ENCODE results near the gene TEX13D. TPM values are rescaled to one million over a fixed set of nuclear protein-coding genes. Genes with fewer than 3 reads are reported as not detected.

The TEX13D gene
- total and polyA plus RNA-seq, 2 experiments from 2014 or later, result not detected

DNA sequence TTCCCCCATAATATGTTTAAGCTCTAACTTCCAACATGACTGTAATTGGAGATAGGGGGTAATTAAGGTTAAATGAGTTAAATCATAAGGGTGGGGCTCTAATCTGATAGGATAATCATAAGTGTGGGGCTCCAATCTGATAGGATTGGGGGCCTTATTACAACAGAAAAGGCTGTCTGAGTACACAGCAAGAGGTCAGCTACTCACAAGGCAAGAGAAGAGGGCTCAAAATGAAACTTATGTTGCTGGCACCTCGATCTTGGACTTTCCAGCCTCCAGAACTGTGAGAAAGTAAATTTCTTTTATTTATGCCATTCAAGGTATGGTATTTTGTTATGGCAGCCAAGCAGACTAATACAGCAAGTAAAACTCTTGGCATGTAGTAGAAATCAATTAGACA is 30.3 kb downstream of the TEX13D start:
- H4K20me1 ChIP-seq (replicated peaks; ENCODE audit: insufficient read depth), result no peaks in the 10 kb centered on the region
- no peaks in the 10 kb centered on the region for H3K4me1 Mint-ChIP-seq

DNA sequence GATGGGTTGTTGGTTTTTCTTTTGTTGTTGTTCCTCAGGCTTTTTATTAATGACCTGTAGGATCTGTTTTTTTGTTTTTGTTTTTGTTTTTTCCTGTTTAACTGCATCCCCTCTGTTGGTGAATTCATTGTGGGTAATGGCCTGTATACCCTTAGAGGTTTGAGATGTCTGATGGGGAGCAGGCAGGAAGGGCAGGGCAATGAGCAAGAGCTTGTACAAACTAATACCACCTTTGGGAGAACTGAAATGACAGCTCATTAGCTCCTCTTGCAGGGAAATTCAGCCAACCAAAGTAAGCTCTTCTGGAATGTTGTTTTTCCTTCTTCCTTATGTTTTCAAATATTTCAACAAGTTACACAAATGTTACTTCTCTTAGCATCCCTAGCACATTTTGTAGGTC is 37.3 kb downstream of the TEX13D start:
- Histone ChIP-seq H3K27me3 (ENCODE audit: insufficient read depth) (no peaks in the 10 kb centered on the region), H2AFZ (no peak overlapping the region), H3K4me1 (ENCODE audit: insufficient read depth) (no peaks in the 10 kb centered on the region), H3F3A (replicated peaks; ENCODE audit: low read depth) (no peaks in the 10 kb centered on the region), H3K4me3 (no peak overlapping the region), H3K27ac (ENCODE audit: low read depth) (no peak overlapping the region), H4K20me1 (replicated peaks; ENCODE audit: insufficient read depth) (no peaks in the 10 kb centered on the region), H3K9me2 (ENCODE audit: insufficient read depth) (no peaks in the 10 kb centered on the region), H3K79me2 (replicated peaks; ENCODE audit: insufficient read depth) (no peaks in the 10 kb centered on the region), H3K36me3 (ENCODE audit: insufficient read depth) (no peaks in the 10 kb centered on the region), H3K4me2 (no peak overlapping the region)
- no peak for TF ChIP-seq CREB1 (CRISPR knock-in tag; IDR thresholded peaks at IDR 0.05; ENCODE audit: low read depth)
- TF ChIP-seq, protein P1, sequence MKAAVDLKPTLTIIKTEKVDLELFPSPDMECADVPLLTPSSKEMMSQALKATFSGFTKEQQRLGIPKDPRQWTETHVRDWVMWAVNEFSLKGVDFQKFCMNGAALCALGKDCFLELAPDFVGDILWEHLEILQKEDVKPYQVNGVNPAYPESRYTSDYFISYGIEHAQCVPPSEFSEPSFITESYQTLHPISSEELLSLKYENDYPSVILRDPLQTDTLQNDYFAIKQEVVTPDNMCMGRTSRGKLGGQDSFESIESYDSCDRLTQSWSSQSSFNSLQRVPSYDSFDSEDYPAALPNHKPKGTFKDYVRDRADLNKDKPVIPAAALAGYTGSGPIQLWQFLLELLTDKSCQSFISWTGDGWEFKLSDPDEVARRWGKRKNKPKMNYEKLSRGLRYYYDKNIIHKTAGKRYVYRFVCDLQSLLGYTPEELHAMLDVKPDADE (IDR thresholded peaks at IDR 0.05), result no peak
- TF ChIP-seq, protein P2, sequence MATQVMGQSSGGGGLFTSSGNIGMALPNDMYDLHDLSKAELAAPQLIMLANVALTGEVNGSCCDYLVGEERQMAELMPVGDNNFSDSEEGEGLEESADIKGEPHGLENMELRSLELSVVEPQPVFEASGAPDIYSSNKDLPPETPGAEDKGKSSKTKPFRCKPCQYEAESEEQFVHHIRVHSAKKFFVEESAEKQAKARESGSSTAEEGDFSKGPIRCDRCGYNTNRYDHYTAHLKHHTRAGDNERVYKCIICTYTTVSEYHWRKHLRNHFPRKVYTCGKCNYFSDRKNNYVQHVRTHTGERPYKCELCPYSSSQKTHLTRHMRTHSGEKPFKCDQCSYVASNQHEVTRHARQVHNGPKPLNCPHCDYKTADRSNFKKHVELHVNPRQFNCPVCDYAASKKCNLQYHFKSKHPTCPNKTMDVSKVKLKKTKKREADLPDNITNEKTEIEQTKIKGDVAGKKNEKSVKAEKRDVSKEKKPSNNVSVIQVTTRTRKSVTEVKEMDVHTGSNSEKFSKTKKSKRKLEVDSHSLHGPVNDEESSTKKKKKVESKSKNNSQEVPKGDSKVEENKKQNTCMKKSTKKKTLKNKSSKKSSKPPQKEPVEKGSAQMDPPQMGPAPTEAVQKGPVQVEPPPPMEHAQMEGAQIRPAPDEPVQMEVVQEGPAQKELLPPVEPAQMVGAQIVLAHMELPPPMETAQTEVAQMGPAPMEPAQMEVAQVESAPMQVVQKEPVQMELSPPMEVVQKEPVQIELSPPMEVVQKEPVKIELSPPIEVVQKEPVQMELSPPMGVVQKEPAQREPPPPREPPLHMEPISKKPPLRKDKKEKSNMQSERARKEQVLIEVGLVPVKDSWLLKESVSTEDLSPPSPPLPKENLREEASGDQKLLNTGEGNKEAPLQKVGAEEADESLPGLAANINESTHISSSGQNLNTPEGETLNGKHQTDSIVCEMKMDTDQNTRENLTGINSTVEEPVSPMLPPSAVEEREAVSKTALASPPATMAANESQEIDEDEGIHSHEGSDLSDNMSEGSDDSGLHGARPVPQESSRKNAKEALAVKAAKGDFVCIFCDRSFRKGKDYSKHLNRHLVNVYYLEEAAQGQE (IDR thresholded peaks at IDR 0.05; ENCODE audit: unreplicated experiment), result no peak
- no peak for TF ChIP-seq ZNF331 (CRISPR knock-in tag; IDR thresholded peaks at IDR 0.05; ENCODE audit: low read depth)
- no peaks in the 10 kb centered on the region for H3K36me3 Mint-ChIP-seq (ENCODE audit: low read depth)
- ATAC-seq (no peak), DNase-seq (ENCODE audit: low spot score) (no peak)
- H3K9me3 Mint-ChIP-seq, result no peaks in the 10 kb centered on the region
- H3K27ac Mint-ChIP-seq, result no peak overlapping the region
- no peaks in the 10 kb centered on the region for H3K27me3 Mint-ChIP-seq (ENCODE audit: insufficient read depth, low read depth, poor library complexity)
- H3K4me1 Mint-ChIP-seq, result no peaks in the 10 kb centered on the region
- H3K4me3 Mint-ChIP-seq, result no peak overlapping the region

More for the DNA sequence above, 30.3 kb downstream of the TEX13D start:
- Mint-ChIP-seq H3K4me3 (no peak overlapping the region), H3K27ac (no peak overlapping the region), H3K9me3 (no peaks in the 10 kb centered on the region), H3K36me3 (ENCODE audit: low read depth) (no peaks in the 10 kb centered on the region), H3K27me3 (ENCODE audit: insufficient read depth, low read depth, poor library complexity) (no peaks in the 10 kb centered on the region)
- no peak overlapping the region for H3K4me3 ChIP-seq
- no peaks in the 10 kb centered on the region for H3F3A ChIP-seq (replicated peaks; ENCODE audit: low read depth)
- no peak overlapping the region for H3K27ac ChIP-seq (ENCODE audit: low read depth)
- H3K9me2 ChIP-seq (ENCODE audit: insufficient read depth), result no peaks in the 10 kb centered on the region
- no peaks in the 10 kb centered on the region for H3K4me1 ChIP-seq (ENCODE audit: insufficient read depth)
- DNase-seq (ENCODE audit: low spot score) (no peak), ATAC-seq (no peak)
- H3K79me2 ChIP-seq (replicated peaks; ENCODE audit: insufficient read depth), result no peaks in the 10 kb centered on the region
- TF ChIP-seq ZNF331 (CRISPR knock-in tag; IDR thresholded peaks at IDR 0.05; ENCODE audit: low read depth), result no peak
- TF ChIP-seq NANOG (IDR thresholded peaks at IDR 0.05; ENCODE audit: borderline replicate concordance), result no peak
- no peak for TF ChIP-seq ZNF114 (CRISPR knock-in tag; IDR thresholded peaks at IDR 0.05)
- no peak overlapping the region for H3K4me2 ChIP-seq
- H2AFZ ChIP-seq, result no peak overlapping the region
- no peaks in the 10 kb centered on the region for H3K36me3 ChIP-seq (ENCODE audit: insufficient read depth)
- no peaks in the 10 kb centered on the region for H3K27me3 ChIP-seq (ENCODE audit: insufficient read depth)
